ENCODE data around the gene IL17C. TPM values are rescaled to one million over a fixed set of nuclear protein-coding genes. Genes with fewer than 3 reads are reported as not detected.

IL17C gene
- total RNA-seq, 1 donor from 2014 or later = not detected

DNA sequence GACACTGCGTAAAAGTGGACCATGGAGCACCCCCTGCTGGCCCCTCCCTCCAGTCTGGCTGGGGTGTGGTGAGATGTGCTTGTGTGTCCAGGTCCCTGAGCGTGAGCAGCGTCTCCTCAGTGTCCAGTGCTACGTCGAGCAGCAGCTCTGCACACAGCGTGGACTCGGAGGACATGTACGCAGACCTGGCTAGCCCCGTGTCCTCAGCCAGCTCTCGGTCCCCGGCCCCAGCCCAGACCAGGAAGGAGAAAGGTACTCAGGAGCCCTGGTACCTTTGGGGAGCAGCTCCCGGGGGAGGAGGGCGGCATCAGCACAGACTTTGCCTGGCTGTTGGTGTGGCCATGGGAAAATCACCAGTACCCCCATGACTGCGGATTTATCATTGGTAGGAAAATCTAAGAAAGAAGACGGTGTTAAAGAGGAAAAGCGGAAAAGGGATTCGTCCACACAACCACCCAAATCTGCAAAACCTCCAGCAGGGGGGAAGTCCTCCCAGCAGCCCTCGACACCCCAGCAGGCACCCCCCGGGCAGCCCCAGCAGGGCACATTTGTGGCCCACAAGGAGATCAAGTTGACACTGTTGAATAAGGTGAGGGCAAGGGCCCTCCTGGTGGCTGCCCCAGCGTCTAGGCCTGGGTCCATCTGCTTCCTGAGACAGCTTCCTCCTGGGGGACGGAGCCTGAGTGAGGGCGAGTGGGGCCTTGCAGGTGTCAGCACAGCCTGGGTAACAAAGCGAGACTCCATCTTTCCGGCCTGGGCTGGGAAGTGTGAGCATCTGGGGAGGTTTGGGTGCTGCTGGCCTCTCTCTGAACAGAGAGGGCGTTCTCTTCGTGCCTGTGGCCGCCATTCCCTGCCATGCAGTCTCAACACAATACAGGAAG, 10.6 kb upstream of the IL17C start:
- no peak for DNase-seq (ENCODE audit: low spot score)

DNA sequence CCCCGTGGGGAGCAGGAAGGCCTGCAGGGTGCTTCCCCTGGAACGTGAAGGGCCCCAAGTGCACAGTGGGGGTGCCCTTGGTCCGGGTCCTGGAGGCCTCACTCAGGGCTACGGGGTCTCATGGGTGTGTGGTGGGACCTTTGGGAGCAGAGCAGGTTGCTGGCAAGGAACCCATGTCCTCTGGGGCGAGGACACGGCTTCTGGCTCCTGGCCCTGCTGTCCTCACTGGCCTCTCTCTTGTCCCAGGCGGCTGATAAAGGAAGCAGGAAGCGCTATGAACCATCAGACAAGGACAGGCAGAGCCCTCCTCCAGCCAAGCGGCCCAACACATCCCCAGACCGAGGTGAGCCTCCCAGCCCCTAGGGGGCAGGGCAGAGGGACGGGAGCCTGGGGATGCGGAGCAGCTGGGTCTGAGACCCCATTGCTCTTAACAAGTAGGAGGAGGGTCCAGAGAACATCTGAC, 9.8 kb upstream of the IL17C start:
- DNase-seq (ENCODE audit: low spot score) = no peak

DNA sequence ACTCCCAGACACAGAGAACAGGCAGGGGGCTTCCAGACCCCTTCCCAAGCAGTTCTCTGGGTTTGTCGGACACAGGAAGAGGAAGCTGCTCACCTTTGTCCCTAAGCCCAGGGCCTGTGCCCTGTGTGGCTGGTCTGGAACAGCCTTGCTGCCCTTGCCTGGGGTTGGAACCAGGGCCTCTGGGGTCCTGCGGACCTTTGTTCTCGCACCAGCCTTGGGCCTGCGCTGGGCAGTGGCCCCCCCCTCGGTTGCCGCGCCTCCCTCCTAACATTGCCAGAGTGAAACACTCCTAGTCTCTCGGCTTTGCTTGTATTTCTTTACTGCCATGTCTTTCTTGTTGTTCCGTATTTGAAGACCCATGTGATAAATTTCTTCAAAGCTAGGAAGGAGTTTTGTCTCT, 8.5 kb upstream of the IL17C start:
- DNase-seq (ENCODE audit: low spot score) = no peak

DNA sequence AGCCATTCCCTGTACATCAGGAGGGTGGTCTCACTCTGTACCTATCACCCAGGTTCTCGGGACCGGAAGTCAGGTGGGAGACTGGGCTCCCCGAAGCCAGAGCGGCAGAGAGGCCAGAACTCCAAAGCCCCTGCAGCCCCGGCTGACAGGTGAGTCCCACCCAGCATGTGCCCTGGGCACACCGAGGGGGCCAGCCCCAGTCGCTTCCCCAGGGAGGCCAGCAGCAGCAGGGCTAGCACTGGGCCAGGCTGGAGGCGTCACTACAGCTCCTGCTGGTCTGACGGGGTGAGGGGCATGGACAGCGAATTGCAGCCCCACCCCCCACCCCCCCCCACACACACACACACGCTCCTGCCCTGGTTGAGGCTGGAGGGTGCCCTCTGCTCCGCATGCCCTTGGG, 7.9 kb upstream of the IL17C start:
- DNase-seq (ENCODE audit: low spot score) = no peak

DNA sequence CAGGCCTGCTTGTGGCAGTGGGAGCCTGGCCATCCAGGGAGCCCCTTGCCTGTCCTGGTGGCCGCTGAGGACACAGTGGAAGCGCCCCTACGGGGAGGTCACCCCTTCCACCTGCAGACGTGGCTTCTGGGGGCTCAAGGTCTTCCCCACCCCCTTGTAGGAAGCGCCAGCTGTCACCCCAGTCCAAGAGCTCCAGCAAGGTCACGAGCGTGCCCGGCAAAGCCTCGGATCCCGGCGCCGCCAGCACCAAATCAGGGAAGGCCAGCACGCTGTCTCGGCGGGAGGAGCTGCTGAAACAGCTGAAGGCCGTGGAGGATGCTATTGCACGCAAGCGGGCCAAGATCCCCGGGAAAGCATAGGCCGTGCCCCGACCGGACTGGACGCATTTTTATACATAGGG, 7.4 kb upstream of the IL17C start:
- no peak for DNase-seq (ENCODE audit: low spot score)

DNA sequence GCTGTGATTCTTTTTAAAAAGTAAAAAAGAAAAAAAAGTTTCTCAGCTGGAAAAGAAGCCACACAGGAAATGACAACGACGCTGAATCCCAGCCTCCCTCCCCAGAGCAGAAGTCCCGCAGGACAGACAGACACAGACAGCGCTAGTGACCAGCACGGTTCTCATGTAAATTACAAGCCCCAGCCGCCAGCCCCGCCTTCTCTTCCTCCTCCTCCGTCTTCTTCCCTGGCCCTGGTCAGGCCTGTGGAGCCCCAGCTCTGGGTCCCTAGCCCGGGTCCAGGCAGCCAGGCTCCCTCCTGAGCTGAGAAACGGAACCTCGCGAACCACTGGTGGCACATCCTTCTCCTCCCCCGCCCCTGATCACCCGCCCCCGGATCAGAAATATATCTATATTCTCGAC, 7.0 kb upstream of the IL17C start:
- no peak for DNase-seq (ENCODE audit: low spot score)

DNA sequence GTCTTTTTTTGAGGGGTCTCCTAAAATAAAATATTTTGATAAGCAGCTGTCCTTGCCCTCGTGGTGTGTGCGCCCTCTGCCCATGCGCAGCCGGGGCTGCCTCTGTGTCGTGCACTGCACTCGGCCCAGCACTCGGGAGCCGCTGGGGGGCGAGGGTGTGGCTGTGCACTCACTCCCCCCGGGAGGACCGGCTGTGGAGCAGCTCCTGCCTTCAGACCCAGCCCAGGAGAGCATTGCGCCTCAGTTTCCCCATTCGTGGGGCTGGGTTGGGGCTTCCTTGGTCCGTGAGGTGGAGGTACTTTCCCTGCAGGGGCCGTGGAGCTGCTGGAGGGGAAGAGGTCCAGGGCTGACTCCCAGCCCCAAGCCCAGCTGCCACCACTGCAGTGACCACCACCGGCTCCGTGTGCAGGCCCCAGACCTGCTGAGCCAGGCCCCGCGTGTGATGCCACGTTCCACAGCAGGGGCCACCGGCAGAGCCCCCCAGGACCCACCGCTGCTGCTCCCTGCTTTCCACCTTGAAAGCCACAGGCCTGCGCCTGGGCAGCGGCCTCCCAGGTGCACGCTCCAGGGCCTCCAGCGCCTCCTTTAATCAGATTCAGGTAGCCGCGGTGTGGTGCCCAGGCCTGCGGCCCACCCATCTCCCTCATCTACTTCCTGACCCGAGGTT, 6.3 kb upstream of the IL17C start:
- no peak for DNase-seq (ENCODE audit: low spot score)

DNA sequence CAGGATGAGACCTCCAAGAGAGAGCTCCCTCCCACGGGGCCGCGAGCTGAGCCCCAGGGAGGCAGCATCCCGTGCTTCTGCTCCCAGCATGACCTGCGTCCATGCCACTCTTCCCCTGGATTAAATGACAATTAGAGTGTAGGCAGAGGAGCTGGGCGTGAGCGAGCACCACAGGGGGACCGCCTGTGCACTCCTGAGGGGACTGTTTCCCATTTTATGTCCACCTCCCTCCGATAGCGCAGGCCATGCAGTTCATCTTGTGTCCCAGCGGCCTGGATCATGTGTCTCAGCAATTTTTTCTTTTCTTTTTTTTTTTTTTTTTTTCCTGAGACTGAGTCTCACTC, 5.8 kb upstream of the IL17C start:
- DNase-seq (ENCODE audit: low spot score) = no peak

DNA sequence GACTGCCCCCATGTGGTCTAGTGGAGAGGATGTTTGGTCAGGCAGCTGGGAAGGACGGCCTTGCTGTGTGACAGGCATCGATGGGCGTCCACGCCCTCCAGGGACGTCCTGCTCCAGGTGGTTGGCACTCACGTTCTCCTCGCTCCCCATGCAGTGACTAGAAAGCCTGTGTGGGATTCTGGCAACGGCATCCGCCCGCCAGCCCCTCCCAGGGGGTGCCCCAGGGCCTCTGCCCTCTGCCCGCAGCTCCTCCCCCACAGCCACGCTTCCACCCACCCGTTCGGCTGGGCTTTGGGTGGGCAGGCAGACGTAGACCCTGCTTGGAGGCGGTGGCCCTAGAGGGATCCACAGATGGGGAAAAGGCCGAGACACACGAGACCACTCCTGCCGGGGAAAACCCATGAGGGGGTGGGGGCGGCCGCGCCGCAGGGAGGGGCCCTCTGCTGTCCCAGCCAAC, 4.7 kb upstream of the IL17C start:
- DNase-seq (ENCODE audit: low spot score) = no peak

DNA sequence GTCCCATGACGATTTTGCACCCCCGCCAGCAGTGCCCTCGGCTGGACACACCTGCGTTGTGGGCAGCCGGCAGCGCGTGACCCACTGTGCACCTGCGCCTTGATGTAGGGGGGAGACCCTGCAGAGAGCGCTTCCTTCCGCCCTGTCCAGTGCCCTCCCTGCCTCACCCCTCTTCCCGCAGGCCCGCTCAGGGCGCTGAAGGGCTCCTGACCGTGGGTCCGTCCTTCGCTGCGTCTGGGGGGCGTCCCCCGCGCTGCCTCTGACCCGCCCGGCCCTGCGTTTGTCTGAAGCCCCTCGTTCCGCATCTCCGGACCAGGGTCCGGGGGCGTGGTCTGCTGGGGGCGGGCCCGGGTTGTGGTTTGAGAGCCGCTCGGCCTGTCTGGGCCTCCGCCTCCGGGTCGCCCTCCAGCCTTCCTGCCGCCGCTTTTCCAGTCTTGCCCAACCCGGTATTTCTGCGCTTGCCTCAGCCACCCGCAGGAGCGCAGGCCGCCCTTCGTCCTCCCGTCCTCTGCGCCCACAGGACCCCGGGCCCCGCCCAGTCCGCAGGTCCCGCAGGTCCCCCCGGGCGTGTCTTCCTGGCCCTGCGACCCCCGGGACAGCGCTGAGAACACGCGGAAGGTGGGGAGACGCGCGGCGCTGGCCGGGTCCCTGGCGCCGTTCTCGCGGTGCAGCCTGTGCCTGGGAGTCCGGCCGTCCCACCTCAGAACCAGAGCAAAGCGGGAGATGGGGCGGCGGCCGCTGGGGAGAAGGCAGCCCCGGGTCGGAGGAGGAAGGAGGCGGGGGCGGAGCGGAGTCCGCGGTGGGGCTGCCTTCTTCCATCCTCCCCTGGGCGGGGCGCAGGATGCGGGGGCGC, 4.0 kb upstream of the IL17C start:
- no peak for DNase-seq (ENCODE audit: low spot score)

DNA sequence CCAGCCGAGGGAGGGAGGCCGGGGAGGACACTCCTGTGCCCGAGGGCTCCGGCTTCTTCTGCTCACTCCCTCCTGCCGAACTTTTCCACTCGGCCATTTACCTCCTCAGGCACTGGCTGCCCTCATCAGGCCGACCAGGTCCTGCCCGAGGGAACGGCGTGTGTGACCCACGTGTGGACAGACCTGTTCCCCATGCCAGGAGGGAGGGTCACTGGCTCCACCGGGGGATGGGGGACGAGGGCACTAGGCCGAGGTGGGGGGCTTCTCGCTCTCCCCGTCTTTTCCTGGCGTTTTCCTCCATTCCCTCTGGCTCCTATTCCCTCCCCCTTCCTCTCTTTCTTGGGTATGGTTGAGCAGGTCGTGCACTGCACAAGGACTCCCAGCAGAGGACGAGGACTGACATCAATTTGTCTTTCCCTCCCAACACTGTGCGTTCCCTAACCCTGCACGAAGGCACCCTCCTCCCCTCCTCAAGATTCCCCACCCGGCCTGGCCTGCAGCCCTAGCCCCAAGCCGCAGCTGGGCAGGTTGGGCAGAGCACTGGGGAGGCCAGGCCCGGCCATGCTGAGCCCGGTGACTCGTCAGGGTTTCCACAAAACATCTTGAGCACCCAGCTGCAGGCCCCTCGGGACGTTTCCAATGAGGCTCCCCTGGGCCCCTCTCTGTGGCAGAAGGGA, 3.2 kb upstream of the IL17C start:
- no peak for DNase-seq (ENCODE audit: low spot score)

DNA sequence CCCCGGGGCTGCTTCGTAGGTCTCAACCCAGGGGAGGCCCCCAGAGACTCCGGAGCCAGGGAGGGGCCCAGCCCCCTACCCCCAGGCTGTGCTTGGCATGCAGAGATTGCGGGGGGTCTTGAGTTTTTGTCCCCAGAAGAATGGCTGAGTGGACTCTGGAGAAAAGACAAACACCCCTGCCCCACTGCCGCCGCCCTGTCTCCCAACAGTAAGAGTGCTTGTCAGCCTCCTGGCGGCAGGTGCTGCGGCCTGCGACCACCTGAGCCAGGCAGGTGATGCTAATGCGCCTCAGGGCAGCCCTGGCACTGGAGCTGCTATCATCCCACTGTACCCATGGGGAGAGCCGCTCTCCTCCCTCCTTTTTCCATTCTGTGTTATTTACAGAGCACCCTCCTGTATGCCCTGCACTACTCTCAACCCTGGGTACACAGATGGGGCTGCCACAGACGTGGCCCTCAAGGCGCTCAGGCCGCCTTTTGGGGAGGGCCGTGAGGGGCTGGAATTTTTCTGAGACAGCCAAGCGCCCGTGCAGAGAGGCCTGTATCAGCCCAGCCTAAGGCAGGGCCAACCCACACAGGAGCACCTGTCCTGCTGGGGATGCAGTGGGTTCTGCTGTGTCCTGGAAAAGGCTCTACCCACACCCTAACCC, 2.6 kb upstream of the IL17C start:
- no peak for DNase-seq (ENCODE audit: low spot score)

DNA sequence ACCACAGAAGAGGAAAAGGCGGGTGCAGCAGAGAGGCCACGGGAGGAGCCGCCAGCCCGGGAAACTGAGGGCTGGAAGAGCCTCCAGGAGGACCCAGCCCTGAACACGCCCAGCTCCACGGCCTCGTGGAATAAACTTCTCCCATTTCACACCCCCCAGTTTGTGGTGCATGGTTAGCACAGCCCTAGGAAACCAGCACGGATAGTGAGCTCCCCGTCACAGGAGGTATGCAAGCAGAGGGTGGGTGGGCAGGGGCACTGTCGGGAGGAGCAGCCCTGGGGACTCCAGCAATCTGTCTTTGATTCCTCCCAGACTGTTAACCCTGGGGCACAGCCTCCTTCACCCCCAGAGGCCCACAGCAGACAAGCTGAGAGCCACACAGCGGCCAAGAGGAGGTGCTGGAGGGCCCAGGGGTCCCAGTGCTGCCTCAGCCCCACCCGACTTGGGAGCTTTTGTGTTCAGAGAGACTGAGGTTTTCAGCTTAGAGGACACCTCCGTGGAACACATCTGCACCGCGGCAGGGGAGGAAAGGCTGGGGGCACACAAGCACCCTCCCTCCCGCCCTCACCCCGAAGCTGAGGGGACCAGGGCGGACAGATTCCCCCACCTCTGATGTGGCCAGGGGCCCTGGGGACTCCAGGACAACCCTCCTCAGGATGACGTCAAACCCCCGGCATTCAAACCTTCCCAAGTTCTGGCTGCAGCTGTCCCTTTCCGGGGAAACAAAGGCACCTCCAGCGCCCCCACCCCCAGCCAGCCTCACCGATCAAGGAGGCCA, 1.7 kb upstream of the IL17C start:
- DNase-seq (ENCODE audit: low spot score) = no peak

DNA sequence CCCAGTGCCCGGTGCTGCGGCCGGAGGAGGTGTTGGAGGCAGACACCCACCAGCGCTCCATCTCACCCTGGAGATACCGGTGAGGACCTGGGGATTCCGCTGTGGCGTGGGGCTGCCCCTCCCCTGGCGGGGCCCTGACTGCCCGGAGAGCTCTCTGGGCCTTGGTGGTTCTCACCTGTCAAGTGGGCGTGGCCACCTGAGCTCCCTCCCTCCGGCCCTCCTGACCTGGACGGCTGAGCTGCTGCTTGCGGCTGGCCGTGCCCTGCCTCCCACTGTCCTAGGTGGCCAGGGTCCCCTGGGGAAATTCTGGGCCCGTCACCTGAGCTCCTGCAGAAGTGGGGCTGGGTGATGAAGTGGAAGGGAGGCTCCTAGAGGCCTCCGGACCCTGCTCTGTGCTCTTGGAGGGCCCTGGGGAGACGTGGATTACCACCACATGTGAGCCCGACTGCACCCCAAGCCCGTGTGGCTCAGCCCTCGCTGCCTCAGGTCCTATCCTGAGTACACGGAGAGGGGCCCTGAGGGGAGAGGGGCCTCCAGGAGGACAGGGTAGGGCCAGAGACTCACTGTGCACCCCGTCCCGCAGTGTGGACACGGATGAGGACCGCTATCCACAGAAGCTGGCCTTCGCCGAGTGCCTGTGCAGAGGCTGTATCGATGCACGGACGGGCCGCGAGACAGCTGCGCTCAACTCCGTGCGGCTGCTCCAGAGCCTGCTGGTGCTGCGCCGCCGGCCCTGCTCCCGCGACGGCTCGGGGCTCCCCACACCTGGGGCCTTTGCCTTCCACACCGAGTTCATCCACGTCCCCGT, 1.1 kb downstream of the IL17C start:
- DNase-seq (ENCODE audit: low spot score) = no peak

DNA sequence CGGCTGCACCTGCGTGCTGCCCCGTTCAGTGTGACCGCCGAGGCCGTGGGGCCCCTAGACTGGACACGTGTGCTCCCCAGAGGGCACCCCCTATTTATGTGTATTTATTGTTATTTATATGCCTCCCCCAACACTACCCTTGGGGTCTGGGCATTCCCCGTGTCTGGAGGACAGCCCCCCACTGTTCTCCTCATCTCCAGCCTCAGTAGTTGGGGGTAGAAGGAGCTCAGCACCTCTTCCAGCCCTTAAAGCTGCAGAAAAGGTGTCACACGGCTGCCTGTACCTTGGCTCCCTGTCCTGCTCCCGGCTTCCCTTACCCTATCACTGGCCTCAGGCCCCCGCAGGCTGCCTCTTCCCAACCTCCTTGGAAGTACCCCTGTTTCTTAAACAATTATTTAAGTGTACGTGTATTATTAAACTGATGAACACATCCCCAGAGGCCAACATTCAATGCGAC, 1.7 kb downstream of the IL17C start:
- DNase-seq (ENCODE audit: low spot score) = no peak

DNA sequence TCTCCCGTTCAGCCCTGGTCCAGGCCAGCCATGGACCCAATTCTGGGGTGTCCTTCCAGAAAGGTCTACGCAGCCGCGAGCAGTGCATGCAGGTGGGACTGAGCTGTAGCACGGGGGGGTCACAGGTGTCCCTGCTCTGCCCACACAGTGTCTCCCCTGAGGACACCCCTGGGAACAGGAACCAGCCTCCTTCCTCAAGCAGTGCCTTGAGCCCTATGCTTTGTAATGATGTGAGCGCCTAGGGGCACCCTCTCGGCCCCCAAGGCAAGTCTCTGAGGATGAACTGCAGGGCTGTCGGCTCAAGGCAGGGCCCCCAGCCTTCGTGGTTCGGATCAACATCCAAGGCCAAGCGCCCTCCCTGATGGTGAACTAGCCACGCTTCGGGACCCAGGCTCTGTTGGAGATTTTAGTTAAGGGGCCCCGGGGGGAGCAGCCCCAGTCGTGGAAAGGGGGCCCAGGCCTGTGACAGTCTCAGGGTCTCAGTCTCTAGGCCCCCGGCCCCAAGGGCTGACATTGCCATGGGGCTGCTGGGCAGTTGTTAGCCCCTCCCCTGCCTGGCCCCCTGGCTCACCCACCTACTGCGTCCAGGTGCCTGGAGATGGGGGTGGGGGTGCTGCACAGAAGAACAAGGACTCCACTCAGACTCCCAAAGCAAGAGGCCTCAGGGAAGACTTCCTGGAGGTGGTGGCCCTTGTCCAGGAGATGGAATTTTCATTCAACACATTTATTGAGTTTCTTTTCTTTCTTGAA, 2.3 kb downstream of the IL17C start:
- no peak for DNase-seq (ENCODE audit: low spot score)

DNA sequence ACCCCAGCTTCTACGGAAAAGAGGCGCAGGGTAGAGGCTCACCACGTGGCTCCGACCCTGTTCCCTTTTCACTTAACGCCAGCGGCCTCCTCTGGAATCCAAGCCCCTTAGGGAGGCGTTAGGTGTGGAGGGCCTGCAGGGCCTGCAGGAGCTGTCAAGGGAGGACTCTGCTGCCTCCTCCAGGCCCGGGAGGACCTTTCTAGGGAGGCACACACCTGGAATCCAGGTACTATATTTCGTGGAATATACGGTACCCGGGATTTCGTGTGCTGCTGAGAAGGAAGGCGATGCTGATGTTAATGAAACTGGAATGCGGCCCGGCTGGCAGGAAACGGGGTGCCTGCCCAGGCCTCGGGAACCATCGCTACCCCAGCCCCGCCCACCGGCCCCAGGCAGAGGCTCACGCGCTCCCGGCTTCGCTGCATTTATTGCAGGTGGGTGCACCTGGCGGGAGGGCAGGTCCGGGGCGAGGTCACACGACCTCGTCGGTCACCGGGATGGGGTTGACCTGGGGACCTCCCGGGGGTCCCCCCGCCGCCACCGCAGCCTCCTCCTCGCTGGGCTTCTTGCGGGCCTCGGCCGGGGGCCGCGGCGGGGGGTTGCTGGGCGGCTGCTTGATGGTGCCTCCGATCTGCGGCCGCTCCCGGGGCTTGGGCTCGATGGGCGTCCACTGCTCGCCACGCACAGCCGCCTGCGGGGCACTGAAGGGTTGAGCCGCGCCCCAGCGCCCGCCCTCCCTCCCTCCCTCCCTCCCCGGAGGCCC, 4.7 kb downstream of the IL17C start:
- DNase-seq (ENCODE audit: low spot score) = no peak

DNA sequence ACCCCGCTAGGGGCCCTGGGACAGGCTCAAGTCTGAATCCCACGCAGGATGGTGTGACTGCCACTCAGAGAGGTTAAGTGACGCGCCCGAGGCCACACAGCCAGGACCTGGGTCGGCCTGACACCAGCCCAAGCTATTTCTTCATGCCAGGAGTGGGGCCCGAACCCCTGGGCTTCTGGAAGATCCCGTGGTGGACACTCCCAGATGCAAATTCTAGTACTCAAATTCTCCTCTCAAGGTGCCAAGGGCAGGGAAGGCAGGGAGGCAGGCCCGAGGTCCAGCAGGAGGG, 5.2 kb downstream of the IL17C start:
- DNase-seq (ENCODE audit: low spot score) = no peak

Measured in mucosa of gallbladder (tissue), 1 donor.